ENCODE measurements around the gene ZNF18.

Gene ZNF18

DNA sequence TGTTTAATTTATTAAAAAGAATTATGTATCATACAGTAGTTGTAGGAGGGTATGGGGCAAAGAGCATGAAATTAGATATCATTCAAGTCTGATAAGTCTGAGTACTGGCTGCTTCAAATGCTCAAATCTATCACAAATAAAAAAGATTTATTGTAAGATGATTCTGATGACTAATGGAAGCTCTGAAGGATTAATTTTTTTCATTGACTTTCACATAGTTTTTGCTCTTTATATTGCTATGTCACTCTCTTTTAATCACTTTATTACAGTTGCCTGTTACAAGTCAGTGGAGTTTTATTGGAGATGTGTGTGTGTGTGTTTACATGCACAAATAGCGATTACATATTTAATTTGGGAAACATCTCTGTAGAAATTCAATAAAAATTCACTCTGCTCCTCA lies 38.4 kb upstream of the ZNF18 start:
- no CpG with 5 or more reads among the region's 1 CpG for WGBS (ENCODE audit: insufficient coverage)
- peaks cover 0 to 15% (median 2%) of the 10 kb centered on the region in 4 experiments for H3K4me1 ChIP-seq (ENCODE audit: control extremely low read depth in 1 of 4, control insufficient read depth in 4 of 4, insufficient read depth in 4 of 4, low read length in 3 of 4)
- no peaks in the 10 kb centered on the region for H3K27me3 ChIP-seq (replicated peaks in 2 of 5; ENCODE audit: control insufficient read depth in 4 of 5, insufficient read depth in 5 of 5, low read length in 4 of 5)
- no peak for DNase-seq
- ChIA-PET POLR2A (no interaction called here), CTCF (interaction anchor here (0.7 kb wide), 1 partner anchor 10 kb away, joined by 4 read pairs; no protein-coding TSS in a partner anchor)
- no peak overlapping the region for H3K27ac ChIP-seq (ENCODE audit: insufficient read depth in 1 of 2, low read depth in 1 of 2, low read length in 2 of 2, poor library complexity in 1 of 2, severe bottlenecking in 2 of 2)
- peaks cover 0 to 4% (median 3%) of the 10 kb centered on the region in 4 experiments for H3K36me3 ChIP-seq (ENCODE audit: control insufficient read depth in 4 of 4, insufficient read depth in 4 of 4, low read length in 3 of 4)
- no peak overlapping the region for H3K4me3 ChIP-seq (ENCODE audit: control insufficient read depth in 1 of 7, extremely low read depth in 1 of 7, insufficient read depth in 4 of 7, low read depth in 2 of 7, low read length in 6 of 7)
- H3K9me3 ChIP-seq (ENCODE audit: control extremely low read depth in 1 of 5, control insufficient read depth in 4 of 5, insufficient read depth in 2 of 5, low read depth in 1 of 5, low read length in 4 of 5), result no peaks in the 10 kb centered on the region

DNA sequence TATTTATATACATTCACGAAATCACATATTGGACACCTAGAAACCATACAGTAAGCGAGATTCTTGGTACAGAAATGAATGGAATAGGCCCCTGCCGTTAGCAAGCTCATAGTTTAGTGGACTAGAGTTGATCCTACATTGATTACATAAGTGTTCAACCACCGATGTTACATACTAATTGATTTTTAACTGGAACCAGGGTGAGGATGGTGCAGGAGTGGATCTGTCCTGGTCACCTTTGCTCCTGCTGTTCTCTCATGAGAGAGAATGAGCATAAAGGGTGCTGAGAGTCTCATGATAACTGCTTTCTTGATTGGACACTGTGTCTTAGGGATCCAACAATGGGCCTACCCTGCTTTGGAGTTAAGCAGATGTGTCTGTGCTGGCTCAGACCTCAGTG lies 37.3 kb upstream of the ZNF18 start:
- DNase-seq, result no peak
- POLR2A ChIA-PET, result no interaction called here
- Histone ChIP-seq H3K36me3 (ENCODE audit: control insufficient read depth in 4 of 4, insufficient read depth in 4 of 4, low read length in 3 of 4) (peaks cover 0 to 4% (median 3%) of the 10 kb centered on the region in 4 experiments), H3K4me3 (ENCODE audit: control insufficient read depth in 1 of 7, extremely low read depth in 1 of 7, insufficient read depth in 4 of 7, low read depth in 2 of 7, low read length in 6 of 7) (no peak overlapping the region), H3K27ac (ENCODE audit: insufficient read depth in 1 of 2, low read depth in 1 of 2, low read length in 2 of 2, poor library complexity in 1 of 2, severe bottlenecking in 2 of 2) (no peak overlapping the region), H3K9me3 (ENCODE audit: control extremely low read depth in 1 of 5, control insufficient read depth in 4 of 5, insufficient read depth in 2 of 5, low read depth in 1 of 5, low read length in 4 of 5) (no peaks in the 10 kb centered on the region), H3K27me3 (replicated peaks in 2 of 5; ENCODE audit: control insufficient read depth in 4 of 5, insufficient read depth in 5 of 5, low read length in 4 of 5) (no peaks in the 10 kb centered on the region), H3K4me1 (ENCODE audit: control extremely low read depth in 1 of 4, control insufficient read depth in 4 of 4, insufficient read depth in 4 of 4, low read length in 3 of 4) (peaks cover 0 to 16% (median 3%) of the 10 kb centered on the region in 4 experiments)
- CTCF ChIA-PET, result interaction anchor here (1.2 to 1.3 kb wide), 2 partner anchors 12 kb away, joined by 3 read pairs; no protein-coding TSS in a partner anchor
- WGBS (ENCODE audit: insufficient coverage), result 97% methylated on average over 4 of the region's 4 CpGs

DNA sequence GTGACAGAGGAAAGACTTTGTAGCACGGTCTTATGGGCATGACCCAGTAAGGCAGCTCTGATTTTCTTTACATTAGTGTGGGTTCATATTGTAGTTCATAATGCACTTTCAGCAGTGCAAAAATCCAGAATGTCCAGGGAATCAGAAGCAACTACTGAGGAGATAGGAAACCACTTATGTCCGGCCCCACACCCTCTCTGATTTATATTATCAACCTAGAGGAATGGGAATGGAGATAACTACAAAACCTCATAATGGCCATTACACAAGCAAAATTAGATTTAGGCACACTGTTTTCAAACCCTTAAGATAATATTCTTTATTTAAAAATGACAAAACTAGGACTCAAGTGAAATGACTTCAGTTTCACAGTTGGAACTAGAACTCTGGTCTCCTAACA lies 31.3 kb upstream of the ZNF18 start:
- no CpG with 5 or more reads among the region's 2 CpGs for WGBS (ENCODE audit: insufficient coverage)
- CTCF ChIA-PET, result no interaction called here
- POLR2A ChIA-PET, result no interaction called here
- Histone ChIP-seq H3K4me1 (ENCODE audit: control extremely low read depth in 1 of 4, control insufficient read depth in 4 of 4, insufficient read depth in 4 of 4, low read length in 3 of 4) (peaks cover 0 to 16% (median 3%) of the 10 kb centered on the region in 4 experiments), H3K27ac (ENCODE audit: insufficient read depth in 1 of 2, low read depth in 1 of 2, low read length in 2 of 2, poor library complexity in 1 of 2, severe bottlenecking in 2 of 2) (no peak overlapping the region), H3K4me3 (ENCODE audit: control insufficient read depth in 1 of 7, extremely low read depth in 1 of 7, insufficient read depth in 4 of 7, low read depth in 2 of 7, low read length in 6 of 7) (no peak overlapping the region), H3K36me3 (ENCODE audit: control insufficient read depth in 4 of 4, insufficient read depth in 4 of 4, low read length in 3 of 4) (no peaks in the 10 kb centered on the region), H3K27me3 (replicated peaks in 2 of 5; ENCODE audit: control insufficient read depth in 4 of 5, insufficient read depth in 5 of 5, low read length in 4 of 5) (no peaks in the 10 kb centered on the region), H3K9me3 (ENCODE audit: control extremely low read depth in 1 of 5, control insufficient read depth in 4 of 5, insufficient read depth in 2 of 5, low read depth in 1 of 5, low read length in 4 of 5) (no peaks in the 10 kb centered on the region)
- DNase-seq, result no peak

DNA sequence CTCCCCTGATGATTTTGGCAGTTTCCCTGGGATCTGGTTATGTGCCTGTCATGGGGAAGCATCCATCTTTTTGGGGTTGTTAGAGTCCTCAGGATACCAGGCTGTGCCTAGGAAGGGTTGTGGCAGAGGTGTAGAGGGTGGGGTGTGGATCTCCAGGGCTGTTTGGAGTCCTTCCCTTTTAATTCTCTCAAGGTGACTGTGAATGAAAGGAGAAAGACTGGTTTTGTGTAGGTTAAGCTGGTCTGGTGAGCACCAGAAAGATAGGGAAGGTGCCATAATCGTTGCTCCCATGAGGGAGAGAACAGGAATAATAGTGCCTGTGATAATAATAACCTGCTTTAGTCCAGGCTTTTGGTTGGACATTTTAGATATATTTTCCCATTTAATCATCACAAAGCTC lies 30.4 kb upstream of the ZNF18 start:
- WGBS (ENCODE audit: insufficient coverage), result no CpG with 5 or more reads among the region's 1 CpG
- Histone ChIP-seq H3K36me3 (ENCODE audit: control insufficient read depth in 4 of 4, insufficient read depth in 4 of 4, low read length in 3 of 4) (no peaks in the 10 kb centered on the region), H3K4me3 (ENCODE audit: control insufficient read depth in 1 of 7, extremely low read depth in 1 of 7, insufficient read depth in 4 of 7, low read depth in 2 of 7, low read length in 6 of 7) (no peak overlapping the region), H3K27me3 (replicated peaks in 2 of 5; ENCODE audit: control insufficient read depth in 4 of 5, insufficient read depth in 5 of 5, low read length in 4 of 5) (no peaks in the 10 kb centered on the region), H3K9me3 (ENCODE audit: control extremely low read depth in 1 of 5, control insufficient read depth in 4 of 5, insufficient read depth in 2 of 5, low read depth in 1 of 5, low read length in 4 of 5) (no peaks in the 10 kb centered on the region), H3K27ac (ENCODE audit: insufficient read depth in 1 of 2, low read depth in 1 of 2, low read length in 2 of 2, poor library complexity in 1 of 2, severe bottlenecking in 2 of 2) (no peak overlapping the region), H3K4me1 (ENCODE audit: control extremely low read depth in 1 of 4, control insufficient read depth in 4 of 4, insufficient read depth in 4 of 4, low read length in 3 of 4) (peaks cover 0 to 18% (median 3%) of the 10 kb centered on the region in 4 experiments)
- ChIA-PET POLR2A (no interaction called here), CTCF (interaction anchor here (0.8 to 1.0 kb wide), 2 partner anchors 10 to 12 kb away, joined by 3 to 5 read pairs; no protein-coding TSS in a partner anchor)
- no peak for DNase-seq

DNA sequence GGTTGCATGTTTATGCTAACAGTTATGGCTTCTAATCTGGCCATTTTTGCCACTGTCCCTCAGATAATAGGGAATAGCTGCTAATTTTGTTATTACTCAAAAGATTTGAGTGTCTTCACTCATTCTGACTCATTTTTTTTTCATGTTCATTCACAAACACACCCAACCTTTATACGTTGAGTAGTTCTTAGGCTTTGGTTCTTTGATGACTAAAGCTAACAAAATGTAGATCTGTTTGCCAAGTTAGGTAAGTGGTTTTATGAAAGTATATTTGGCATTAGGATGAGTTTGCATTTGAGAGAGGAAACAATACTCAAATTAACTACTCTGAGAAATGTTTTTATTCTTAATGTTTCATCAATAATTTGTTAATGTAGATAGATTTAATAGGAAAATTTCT lies 27.1 kb upstream of the ZNF18 start:
- peaks cover 0 to 9% (median 3%) of the 10 kb centered on the region in 5 experiments for H3K27me3 ChIP-seq (replicated peaks in 2 of 5; ENCODE audit: control insufficient read depth in 4 of 5, insufficient read depth in 5 of 5, low read length in 4 of 5)
- ChIA-PET CTCF (interaction anchor here (1.7 kb wide), 1 partner anchor 27 kb away, joined by 4 read pairs; the partner anchor contains the start of gene ZNF18), POLR2A (interaction anchor here (0.6 to 1.7 kb wide), 2 partner anchors 8 to 27 kb away, joined by 5 read pairs; partner anchors contain the start of gene ZNF18)
- H3K9me3 ChIP-seq (ENCODE audit: control extremely low read depth in 1 of 5, control insufficient read depth in 4 of 5, insufficient read depth in 2 of 5, low read depth in 1 of 5, low read length in 4 of 5), result no peaks in the 10 kb centered on the region
- H3K4me1 ChIP-seq (ENCODE audit: control extremely low read depth in 1 of 4, control insufficient read depth in 4 of 4, insufficient read depth in 4 of 4, low read length in 3 of 4), result peaks cover 4 to 18% (median 10%) of the 10 kb centered on the region in 4 experiments
- H3K4me3 ChIP-seq (ENCODE audit: control insufficient read depth in 1 of 7, extremely low read depth in 1 of 7, insufficient read depth in 4 of 7, low read depth in 2 of 7, low read length in 6 of 7), result no peak overlapping the region
- no peaks in the 10 kb centered on the region for H3K36me3 ChIP-seq (ENCODE audit: control insufficient read depth in 4 of 4, insufficient read depth in 4 of 4, low read length in 3 of 4)
- no CpG with 5 or more reads among the region's 1 CpG for WGBS (ENCODE audit: insufficient coverage)
- no peak overlapping the region for H3K27ac ChIP-seq (ENCODE audit: insufficient read depth in 1 of 2, low read depth in 1 of 2, low read length in 2 of 2, poor library complexity in 1 of 2, severe bottlenecking in 2 of 2)
- no peak for DNase-seq

DNA sequence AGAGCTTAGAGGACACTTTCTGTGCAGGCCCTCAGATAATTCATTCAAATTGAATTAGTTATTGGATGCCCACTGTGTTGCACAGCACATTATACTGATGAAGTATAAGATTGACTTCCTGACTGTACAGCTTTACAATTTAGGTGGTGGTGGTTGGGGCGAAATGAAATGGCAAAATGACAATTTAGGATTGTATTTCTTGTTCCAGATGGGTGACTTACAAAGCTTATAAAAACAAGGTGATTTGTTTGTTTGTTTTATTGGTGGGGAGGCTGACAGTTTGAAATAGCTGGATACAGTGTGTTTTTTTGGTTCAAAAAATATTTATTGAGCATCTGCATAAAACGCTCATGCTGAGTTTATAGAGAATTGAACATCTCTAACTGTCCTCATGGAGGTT lies 25.0 kb upstream of the ZNF18 start:
- H3K4me3 ChIP-seq (ENCODE audit: control insufficient read depth in 1 of 7, extremely low read depth in 1 of 7, insufficient read depth in 4 of 7, low read depth in 2 of 7, low read length in 6 of 7), result peak overlapping the region in 2 of 7 experiments; percentile 81 to 84
- DNase-seq, result no peak
- WGBS (ENCODE audit: insufficient coverage), result 100% methylated on average over 2 of the region's 2 CpGs
- no peak overlapping the region for H3K27ac ChIP-seq (ENCODE audit: insufficient read depth in 1 of 2, low read depth in 1 of 2, low read length in 2 of 2, poor library complexity in 1 of 2, severe bottlenecking in 2 of 2)
- CTCF ChIA-PET, result interaction anchor here (0.8 to 1.6 kb wide), 2 partner anchors 12 to 25 kb away, joined by 3 to 7 read pairs; partner anchors contain the start of gene ZNF18
- H3K9me3 ChIP-seq (ENCODE audit: control extremely low read depth in 1 of 5, control insufficient read depth in 4 of 5, insufficient read depth in 2 of 5, low read depth in 1 of 5, low read length in 4 of 5), result no peaks in the 10 kb centered on the region
- no peaks in the 10 kb centered on the region for H3K36me3 ChIP-seq (ENCODE audit: control insufficient read depth in 4 of 4, insufficient read depth in 4 of 4, low read length in 3 of 4)
- H3K4me1 ChIP-seq (ENCODE audit: control extremely low read depth in 1 of 4, control insufficient read depth in 4 of 4, insufficient read depth in 4 of 4, low read length in 3 of 4), result peaks cover 4 to 18% (median 10%) of the 10 kb centered on the region in 4 experiments
- POLR2A ChIA-PET, result no interaction called here
- H3K27me3 ChIP-seq (replicated peaks in 2 of 5; ENCODE audit: control insufficient read depth in 4 of 5, insufficient read depth in 5 of 5, low read length in 4 of 5), result peaks cover 0 to 10% (median 3%) of the 10 kb centered on the region in 5 experiments

DNA sequence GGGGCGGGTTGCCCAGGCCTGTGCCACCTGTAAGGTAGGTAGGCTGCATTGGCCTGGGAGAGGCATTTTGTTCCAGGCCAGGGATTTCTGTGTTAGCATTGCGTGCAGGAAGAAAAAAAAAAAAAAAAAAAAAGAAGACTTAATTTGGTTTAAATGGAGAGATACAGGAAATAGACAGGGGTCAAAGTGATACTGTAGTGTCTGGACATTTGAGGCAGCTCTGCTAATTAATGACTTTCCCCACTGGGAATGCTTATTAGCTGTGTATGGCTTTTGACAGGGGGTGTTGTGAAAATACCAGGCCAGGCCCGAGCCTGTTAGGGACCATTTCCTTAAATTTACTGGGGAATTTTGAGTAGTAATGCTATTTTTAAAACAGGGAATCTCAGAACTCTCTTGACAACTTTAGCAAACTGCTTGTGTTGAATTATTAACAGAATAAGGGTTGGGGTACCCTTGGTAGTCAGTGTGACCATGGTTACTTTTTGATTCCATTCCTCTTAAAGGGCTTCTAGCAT lies 24.4 kb upstream of the ZNF18 start:
- ChIA-PET POLR2A (no interaction called here), CTCF (no interaction called here)
- no peaks in the 10 kb centered on the region for H3K9me3 ChIP-seq (ENCODE audit: control extremely low read depth in 1 of 5, control insufficient read depth in 4 of 5, insufficient read depth in 2 of 5, low read depth in 1 of 5, low read length in 4 of 5)
- peak overlapping the region; percentile 64 to 85 (median 76) for H3K4me3 ChIP-seq (ENCODE audit: control insufficient read depth in 1 of 7, extremely low read depth in 1 of 7, insufficient read depth in 4 of 7, low read depth in 2 of 7, low read length in 6 of 7)
- peaks cover 4 to 18% (median 10%) of the 10 kb centered on the region in 4 experiments for H3K4me1 ChIP-seq (ENCODE audit: control extremely low read depth in 1 of 4, control insufficient read depth in 4 of 4, insufficient read depth in 4 of 4, low read length in 3 of 4)
- WGBS (ENCODE audit: insufficient coverage), result 20% methylated on average over 2 of the region's 3 CpGs
- H3K27ac ChIP-seq (ENCODE audit: insufficient read depth in 1 of 2, low read depth in 1 of 2, low read length in 2 of 2, poor library complexity in 1 of 2, severe bottlenecking in 2 of 2), result peak overlapping the region; percentile 70 to 91
- H3K27me3 ChIP-seq (replicated peaks in 2 of 5; ENCODE audit: control insufficient read depth in 4 of 5, insufficient read depth in 5 of 5, low read length in 4 of 5), result peaks cover 0 to 10% (median 3%) of the 10 kb centered on the region in 5 experiments
- no peak for DNase-seq
- no peaks in the 10 kb centered on the region for H3K36me3 ChIP-seq (ENCODE audit: control insufficient read depth in 4 of 4, insufficient read depth in 4 of 4, low read length in 3 of 4)
